Body of pancreas (tissue), 4 donors: ENCODE measurements around the gene POLA2. TPM values are rescaled to one million over a fixed set of nuclear protein-coding genes. Genes with fewer than 3 reads are reported as not detected.

Experiments
- ATAC-seq: fragments of 150-250 bp; one replicate; pipeline ENCODE4 v1.9.1; 2016
- DNase-seq, 4 donors: peaks; one replicate each; pipeline ENCODE4 v3.0.0-alpha.2; 2019
- H3K27ac ChIP-seq, 4 donors: fragments of 200-600 bp; sonication (generic); 1 replicate in 3 of 4; 2 replicates in 1 of 4; pipeline versions ENCODE4 v1.5.1 to v1.6.1; 2016 to 2019; ENCODE audit warnings: mild to moderate bottlenecking in 1 of 4, mixed read lengths in 1 of 4, moderate library complexity in 1 of 4
- H3K27me3 ChIP-seq, 2 donors: fragments of 200-600 bp; sonication (generic); one replicate each; pipeline ENCODE4 v1.6.0; 2016; ENCODE audit warnings: mild to moderate bottlenecking in 1 of 2
- H3K36me3 ChIP-seq, 2 donors: fragments of 200-600 bp; sonication (generic); replicated peaks in 1 of 2; 2 replicates each; pipeline ENCODE4 v1.5.1; 2016; ENCODE audit warnings: low read depth in 2 of 2; ENCODE audit not compliant: insufficient read depth in 1 of 2
- H3K4me1 ChIP-seq: fragments of 200-600 bp; sonication (generic); one replicate; pipeline ENCODE4 v1.6.0; 2016
- H3K4me3 ChIP-seq, 2 donors: fragments of 200-600 bp; sonication (generic); 1 replicate in 1 of 2; 2 replicates in 1 of 2; pipeline ENCODE4 v1.5.1; 2016 to 2019
- H3K9me3 ChIP-seq, 3 donors: fragments of 200-600 bp; sonication (generic); 1 replicate in 2 of 3; 2 replicates in 1 of 3; pipeline ENCODE4 v1.5.1; 2016
- CTCF ChIP-seq, 7 experiments: fragments of 450-650 bp in 4 of 7; fragments of 200-600 bp in 3 of 7; sonication (generic) in 3 of 7; IDR thresholded peaks; one replicate each; pipeline ENCODE4 v1.5.1; 2016 to 2019; ENCODE audit warnings: antibody characterized with exemption in 7 of 7
- POLR2A ChIP-seq, 3 donors: fragments of 450-650 bp; IDR thresholded peaks; one replicate each; pipeline ENCODE4 v1.6.1; 2016; ENCODE audit warnings: antibody characterized with exemption in 3 of 3, mild to moderate bottlenecking in 2 of 3
- WGBS, 2 donors: methylation state at CpG; one replicate each; pipeline ENCODE4 v1.1.5; 2017; 5-methylcytosine and 5-hydroxymethylcytosine counted together
- intact Hi-C: fragments of 100-400 bp; cut with DNase I; formaldehyde crosslinking; loops from one replicate; pipeline ENCODE4 v1.15.1; 2023
- total RNA-seq, 2 donors: library from RNA; depleted of rRNA; stranded (reverse); fragments of >200 nt; gene quantifications; one replicate each; pipeline ENCODE4 v1.1.0, GENCODE V29; 2016

POLA2 gene
- total RNA-seq, 2 donors from 2014 or later, result 7.3 to 19.1 TPM

- Histone ChIP-seq H3K9me3 (no peaks in the 10 kb centered on the region), H3K36me3 (peaks cover 3 to 23% of the 10 kb centered on the region in 2 donors), H3K27ac (no peak overlapping the region), H3K4me3 (no peak overlapping the region), H3K27me3 (no peaks in the 10 kb centered on the region), H3K4me1 (peaks cover 12% of the 10 kb centered on the region)
- 75 to 78% methylated on average over 7 of the region's 7 CpGs for WGBS, 2 donors
- intact Hi-C loops, result no loop called here
- no peak for TF ChIP-seq POLR2A (IDR thresholded peaks at IDR 0.05)
- no peak for TF ChIP-seq CTCF (IDR thresholded peaks at IDR 0.05)
- ATAC-seq (no peak), DNase-seq (no peak)
Observed at GRCh38 chr11:65338676-65339075, 76.9 kb downstream of the POLA2 start.

- no peaks in the 10 kb centered on the region for H3K27me3 ChIP-seq
- ATAC-seq (no peak), DNase-seq (no peak)
- no peak overlapping the region for H3K4me3 ChIP-seq
- WGBS, 2 donors, result 94 to 95% methylated on average over 11 of the region's 11 CpGs
- intact Hi-C loops, result no loop called here
- no peaks in the 10 kb centered on the region for H3K9me3 ChIP-seq
- no peak overlapping the region for H3K27ac ChIP-seq
- peaks cover 3% of the 10 kb centered on the region for H3K4me1 ChIP-seq
- peaks cover 4 to 35% of the 10 kb centered on the region in 2 donors for H3K36me3 ChIP-seq
- TF ChIP-seq CTCF (IDR thresholded peaks at IDR 0.05), result no peak
- TF ChIP-seq POLR2A (IDR thresholded peaks at IDR 0.05), result no peak
Observed at GRCh38 chr11:65340226-65340625, 78.5 kb downstream of the POLA2 start.

- intact Hi-C loops, result no loop called here
- no peak overlapping the region for H3K27ac ChIP-seq
- H3K9me3 ChIP-seq, result no peaks in the 10 kb centered on the region
- no peaks in the 10 kb centered on the region for H3K27me3 ChIP-seq
- H3K36me3 ChIP-seq, result peaks cover 20 to 47% of the 10 kb centered on the region in 2 donors
- H3K4me3 ChIP-seq, result no peak overlapping the region
- H3K4me1 ChIP-seq, result no peaks in the 10 kb centered on the region
- no peak for DNase-seq
- 94 to 96% methylated on average over 3 of the region's 3 CpGs for WGBS, 2 donors
- TF ChIP-seq CTCF (IDR thresholded peaks at IDR 0.05), result no peak
- no peak for TF ChIP-seq POLR2A (IDR thresholded peaks at IDR 0.05)
- no peak for ATAC-seq
Observed at GRCh38 chr11:65341856-65342255, 80.1 kb downstream of the POLA2 start.

Other genes starting within 250 kb of the POLA2 start
- 10 to 100 TPM; 67.6 to 75.5 TPM for gene ARL2, start 247.8 kb upstream of the POLA2 start, total RNA-seq
- 10 to 100 TPM in 1 of 2 donors, 1 to 10 TPM in 1; 7.9 to 10.6 TPM for gene SNX15, start 234.5 kb upstream of the POLA2 start, total RNA-seq
- gene SAC3D1, start 220.8 kb upstream of the POLA2 start, total RNA-seq, result 10 to 100 TPM in 1 of 2 donors, 1 to 10 TPM in 1; 5.4 to 30.3 TPM
- gene NAALADL1, start 203.4 kb upstream of the POLA2 start, total RNA-seq, result 10 to 100 TPM in 1 of 2 donors, 1 to 10 TPM in 1; 1.6 to 11.5 TPM
- 1 to 10 TPM in 1 of 2 donors, not detected in 1; 2.3 TPM for gene CDCA5, start 177.9 kb upstream of the POLA2 start, total RNA-seq
- 10 to 100 TPM; 23.1 to 29.3 TPM for gene ZFPL1, start 177.7 kb upstream of the POLA2 start, total RNA-seq
- 100 to 1,000 TPM; 206 to 360 TPM for gene VPS51, start 165.7 kb upstream of the POLA2 start, total RNA-seq
- gene TM7SF2, start 150.1 kb upstream of the POLA2 start, total RNA-seq, result 10 to 100 TPM; 25.4 to 85.6 TPM
- gene ZNHIT2, start 144.3 kb upstream of the POLA2 start, total RNA-seq, result 10 to 100 TPM; 18.7 to 33.9 TPM
- gene FAU, start 139.8 kb upstream of the POLA2 start, total RNA-seq, result 1,000 to 10,000 TPM; 1,320 to 1,355 TPM
- 10 to 100 TPM; 34.2 to 35.6 TPM for gene MRPL49, start 139.6 kb upstream of the POLA2 start, total RNA-seq
- gene SYVN1, start 127.4 kb upstream of the POLA2 start, total RNA-seq, result 10 to 100 TPM; 41.0 to 97.2 TPM
- gene SPDYC, start 91.7 kb upstream of the POLA2 start, total RNA-seq, result not detected
- gene CAPN1, start 80.0 kb upstream of the POLA2 start, total RNA-seq, result 100 to 1,000 TPM; 142 to 245 TPM
- gene CDC42EP2, start 52.9 kb downstream of the POLA2 start, total RNA-seq, result 10 to 100 TPM in 1 of 2 donors, 1 to 10 TPM in 1; 8.3 to 16.8 TPM
- gene DPF2, start 71.9 kb downstream of the POLA2 start, total RNA-seq, result 10 to 100 TPM; 18.1 to 30.1 TPM
- not detected for gene TIGD3, start 92.8 kb downstream of the POLA2 start, total RNA-seq
- gene SLC25A45, start 120.7 kb downstream of the POLA2 start, total RNA-seq, result 10 to 100 TPM; 52.4 to 67.2 TPM
- 10 to 100 TPM; 20.0 to 46.8 TPM for gene FRMD8, start 124.7 kb downstream of the POLA2 start, total RNA-seq
- 100 to 1,000 TPM; 376 to 539 TPM for gene NEAT1, start 160.8 kb downstream of the POLA2 start, total RNA-seq
- over 10,000 TPM; 10,129 to 14,092 TPM for gene MALAT1, start 237.1 kb downstream of the POLA2 start, total RNA-seq